ENCODE data around the gene ZRANB1. TPM values are rescaled to one million over a fixed set of nuclear protein-coding genes. Genes with fewer than 3 reads are reported as not detected.

ZRANB1 gene
- total and polyA plus RNA-seq, 10 of the 15 experiments (the other 5 are each of a cell fraction or from before 2014, with no cell fraction given) = 1.7 to 11.8 (median 6.2) TPM

DNA sequence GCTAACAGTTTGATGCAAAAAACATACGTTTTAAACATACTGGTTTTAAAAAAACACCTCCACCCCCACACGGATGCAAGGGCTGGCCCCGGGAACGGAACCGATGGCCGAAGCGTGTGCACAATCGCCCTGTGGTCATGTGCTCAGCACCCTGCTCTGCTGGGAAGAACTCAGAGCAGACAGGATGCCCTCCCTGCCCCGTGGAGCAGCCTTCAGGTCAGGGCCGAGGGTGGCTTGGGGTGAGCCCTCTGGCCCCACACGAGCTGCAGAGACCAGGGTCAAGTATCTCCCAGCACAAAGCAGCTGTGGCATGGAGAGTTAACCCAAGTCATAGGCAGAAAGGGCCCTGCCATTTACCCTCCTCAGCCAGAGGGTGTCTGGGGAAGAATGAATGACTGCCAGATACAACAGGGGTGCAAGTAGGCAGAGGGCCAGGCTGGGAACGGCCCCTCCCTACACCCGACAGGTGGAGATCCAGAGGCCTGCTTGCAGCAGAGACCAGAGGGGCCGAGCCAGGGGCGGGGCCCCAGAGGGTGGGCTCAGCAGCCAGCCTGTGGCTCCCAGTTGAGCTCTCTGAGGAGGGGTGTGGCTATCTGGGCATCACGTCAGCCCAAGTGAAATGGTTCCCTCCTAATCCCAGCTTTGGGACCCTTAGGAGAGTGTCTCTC, 56.8 kb downstream of the ZRANB1 start (continued):
- TF ChIP-seq, protein P1, sequence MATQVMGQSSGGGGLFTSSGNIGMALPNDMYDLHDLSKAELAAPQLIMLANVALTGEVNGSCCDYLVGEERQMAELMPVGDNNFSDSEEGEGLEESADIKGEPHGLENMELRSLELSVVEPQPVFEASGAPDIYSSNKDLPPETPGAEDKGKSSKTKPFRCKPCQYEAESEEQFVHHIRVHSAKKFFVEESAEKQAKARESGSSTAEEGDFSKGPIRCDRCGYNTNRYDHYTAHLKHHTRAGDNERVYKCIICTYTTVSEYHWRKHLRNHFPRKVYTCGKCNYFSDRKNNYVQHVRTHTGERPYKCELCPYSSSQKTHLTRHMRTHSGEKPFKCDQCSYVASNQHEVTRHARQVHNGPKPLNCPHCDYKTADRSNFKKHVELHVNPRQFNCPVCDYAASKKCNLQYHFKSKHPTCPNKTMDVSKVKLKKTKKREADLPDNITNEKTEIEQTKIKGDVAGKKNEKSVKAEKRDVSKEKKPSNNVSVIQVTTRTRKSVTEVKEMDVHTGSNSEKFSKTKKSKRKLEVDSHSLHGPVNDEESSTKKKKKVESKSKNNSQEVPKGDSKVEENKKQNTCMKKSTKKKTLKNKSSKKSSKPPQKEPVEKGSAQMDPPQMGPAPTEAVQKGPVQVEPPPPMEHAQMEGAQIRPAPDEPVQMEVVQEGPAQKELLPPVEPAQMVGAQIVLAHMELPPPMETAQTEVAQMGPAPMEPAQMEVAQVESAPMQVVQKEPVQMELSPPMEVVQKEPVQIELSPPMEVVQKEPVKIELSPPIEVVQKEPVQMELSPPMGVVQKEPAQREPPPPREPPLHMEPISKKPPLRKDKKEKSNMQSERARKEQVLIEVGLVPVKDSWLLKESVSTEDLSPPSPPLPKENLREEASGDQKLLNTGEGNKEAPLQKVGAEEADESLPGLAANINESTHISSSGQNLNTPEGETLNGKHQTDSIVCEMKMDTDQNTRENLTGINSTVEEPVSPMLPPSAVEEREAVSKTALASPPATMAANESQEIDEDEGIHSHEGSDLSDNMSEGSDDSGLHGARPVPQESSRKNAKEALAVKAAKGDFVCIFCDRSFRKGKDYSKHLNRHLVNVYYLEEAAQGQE (IDR thresholded peaks at IDR 0.05; ENCODE audit: low read depth, low read length) = no peak
- no peak for TF ChIP-seq SMAD1 (IDR thresholded peaks at IDR 0.05; ENCODE audit: low read depth, partially characterized antibody)
- no peak for TF ChIP-seq SREBF1 (IDR thresholded peaks at IDR 0.05; ENCODE audit: low read length)
- no peak for TF ChIP-seq PAX5 (IDR thresholded peaks at IDR 0.05; ENCODE audit: borderline replicate concordance, low read depth, low read length)
- TF ChIP-seq BRCA1 (IDR thresholded peaks at IDR 0.05; ENCODE audit: low read depth, low read length) = no peak
- no peak for TF ChIP-seq CBFB (IDR thresholded peaks at IDR 0.05; ENCODE audit: low read depth)
- TF ChIP-seq BHLHE40 (IDR thresholded peaks at IDR 0.05; ENCODE audit: borderline replicate concordance in 1 of 2, low read depth in 2 of 2, low read length in 1 of 2) = no peak
- TF ChIP-seq, protein P2, sequence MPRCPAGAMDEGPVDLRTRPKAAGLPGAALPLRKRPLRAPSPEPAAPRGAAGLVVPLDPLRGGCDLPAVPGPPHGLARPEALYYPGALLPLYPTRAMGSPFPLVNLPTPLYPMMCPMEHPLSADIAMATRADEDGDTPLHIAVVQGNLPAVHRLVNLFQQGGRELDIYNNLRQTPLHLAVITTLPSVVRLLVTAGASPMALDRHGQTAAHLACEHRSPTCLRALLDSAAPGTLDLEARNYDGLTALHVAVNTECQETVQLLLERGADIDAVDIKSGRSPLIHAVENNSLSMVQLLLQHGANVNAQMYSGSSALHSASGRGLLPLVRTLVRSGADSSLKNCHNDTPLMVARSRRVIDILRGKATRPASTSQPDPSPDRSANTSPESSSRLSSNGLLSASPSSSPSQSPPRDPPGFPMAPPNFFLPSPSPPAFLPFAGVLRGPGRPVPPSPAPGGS (IDR thresholded peaks at IDR 0.05; ENCODE audit: borderline replicate concordance, insufficient read depth, low read depth, low read length, poor library complexity, severe bottlenecking) = no peak
- no peak for TF ChIP-seq NFIC (IDR thresholded peaks at IDR 0.05; ENCODE audit: low read depth, low read length)
- TF ChIP-seq IKZF1 (conservative IDR thresholded peaks at IDR 0.05) = no peak
- no peak for TF ChIP-seq KLF5 (IDR thresholded peaks at IDR 0.05; ENCODE audit: partially characterized antibody)
